GM13977 (cell line): ENCODE measurements around the gene PATL2.
"Not testable (repeated sequence)": the region's sequence is repeated elsewhere in the genome, so short reads cannot be mapped to it uniquely, and the experiment has no call there.

Experiments used
- DNase-seq: peaks from one replicate; pipeline ENCODE4 v3.0.0; 2012; ENCODE audit warnings: low spot score
- in situ Hi-C: fragments of 300-500 bp; cut with MboI; formaldehyde crosslinking; loops from one replicate; pipeline ENCODE4 v1.12.0; 2022; ENCODE audit warnings: low sequenced_read_pairs, low pct_unique_long_range_greater_than_20kb, mixed read lengths, inconsistent platforms; ENCODE audit not compliant: unreplicated experiment
- TF ChIP-seq, protein P1 (sequence below): IDR thresholded peaks from 2 replicates; pipeline ENCODE4 v1.5.1; 2012; ENCODE audit warnings: mild to moderate bottlenecking, control low read depth; ENCODE audit not compliant: insufficient read depth; ENCODE audit errors: extremely low read depth, missing control alignments

Gene PATL2

DNA sequence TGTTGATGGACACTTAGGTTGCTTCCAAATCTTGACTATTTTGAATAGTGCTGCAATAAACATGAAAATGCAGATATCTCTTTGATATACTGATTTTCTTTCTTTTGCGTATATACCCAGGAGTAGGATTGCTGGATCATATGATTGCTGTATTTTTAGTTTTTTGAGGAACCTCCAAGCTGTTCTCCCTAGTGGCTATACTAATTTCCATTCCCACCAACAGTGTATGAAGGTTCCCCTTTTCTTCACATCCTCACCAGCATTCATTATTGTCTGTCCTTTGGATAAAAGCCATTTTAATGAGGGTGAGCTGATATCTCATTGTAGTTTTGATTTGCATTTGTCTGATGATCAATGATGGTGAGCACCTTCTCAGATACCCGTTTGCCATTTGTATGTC is 12.5 kb downstream of the PATL2 start:
- in situ Hi-C loops: no loop called here
- TF ChIP-seq, protein P1, sequence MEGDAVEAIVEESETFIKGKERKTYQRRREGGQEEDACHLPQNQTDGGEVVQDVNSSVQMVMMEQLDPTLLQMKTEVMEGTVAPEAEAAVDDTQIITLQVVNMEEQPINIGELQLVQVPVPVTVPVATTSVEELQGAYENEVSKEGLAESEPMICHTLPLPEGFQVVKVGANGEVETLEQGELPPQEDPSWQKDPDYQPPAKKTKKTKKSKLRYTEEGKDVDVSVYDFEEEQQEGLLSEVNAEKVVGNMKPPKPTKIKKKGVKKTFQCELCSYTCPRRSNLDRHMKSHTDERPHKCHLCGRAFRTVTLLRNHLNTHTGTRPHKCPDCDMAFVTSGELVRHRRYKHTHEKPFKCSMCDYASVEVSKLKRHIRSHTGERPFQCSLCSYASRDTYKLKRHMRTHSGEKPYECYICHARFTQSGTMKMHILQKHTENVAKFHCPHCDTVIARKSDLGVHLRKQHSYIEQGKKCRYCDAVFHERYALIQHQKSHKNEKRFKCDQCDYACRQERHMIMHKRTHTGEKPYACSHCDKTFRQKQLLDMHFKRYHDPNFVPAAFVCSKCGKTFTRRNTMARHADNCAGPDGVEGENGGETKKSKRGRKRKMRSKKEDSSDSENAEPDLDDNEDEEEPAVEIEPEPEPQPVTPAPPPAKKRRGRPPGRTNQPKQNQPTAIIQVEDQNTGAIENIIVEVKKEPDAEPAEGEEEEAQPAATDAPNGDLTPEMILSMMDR: no peak
- DNase-seq: no peak

DNA sequence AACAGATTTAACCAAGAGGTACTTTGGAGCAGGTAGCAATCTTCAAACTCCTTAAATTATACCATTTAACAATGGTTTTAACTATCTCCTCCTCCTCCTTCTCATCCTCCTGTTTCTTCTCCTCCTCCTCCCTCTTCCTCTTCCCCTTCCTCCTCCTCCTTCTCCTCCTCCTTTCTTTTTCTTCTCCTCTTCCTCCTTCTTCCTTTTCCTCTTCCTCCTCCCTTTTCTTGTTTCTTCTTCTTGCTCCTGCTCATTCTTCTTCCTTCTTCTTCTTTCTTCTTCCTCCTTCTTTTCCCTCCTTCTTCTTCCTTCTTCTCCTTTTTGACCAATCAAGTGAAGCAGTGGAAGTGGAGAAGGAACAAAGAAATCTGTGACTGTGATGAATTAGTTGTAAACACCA is 14.1 kb downstream of the PATL2 start:
- in situ Hi-C loops: no loop called here
- DNase-seq: no peak
- TF ChIP-seq, protein P1: no peak

DNA sequence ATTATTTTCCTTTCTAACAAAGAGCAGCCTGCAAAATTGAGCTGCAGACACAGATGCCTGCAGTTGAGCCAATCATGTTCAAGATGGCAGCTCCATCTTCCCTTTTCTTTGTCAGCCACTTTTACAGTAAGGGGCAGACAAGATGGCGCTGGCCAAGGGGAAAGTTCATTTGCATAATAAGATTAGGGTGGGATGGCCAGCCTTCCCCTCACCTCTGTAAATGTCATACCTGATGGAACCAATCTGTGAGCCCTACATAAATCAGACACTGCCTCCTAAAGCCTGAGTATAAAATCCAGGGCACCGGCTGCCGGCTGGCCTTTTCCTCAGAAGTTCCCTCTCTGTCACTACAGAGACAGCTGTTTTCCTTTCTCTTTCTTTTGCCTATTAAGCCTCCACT is 15.8 kb downstream of the PATL2 start:
- in situ Hi-C loops: no loop called here
- TF ChIP-seq, protein P1: no peak
- DNase-seq: no peak

DNA sequence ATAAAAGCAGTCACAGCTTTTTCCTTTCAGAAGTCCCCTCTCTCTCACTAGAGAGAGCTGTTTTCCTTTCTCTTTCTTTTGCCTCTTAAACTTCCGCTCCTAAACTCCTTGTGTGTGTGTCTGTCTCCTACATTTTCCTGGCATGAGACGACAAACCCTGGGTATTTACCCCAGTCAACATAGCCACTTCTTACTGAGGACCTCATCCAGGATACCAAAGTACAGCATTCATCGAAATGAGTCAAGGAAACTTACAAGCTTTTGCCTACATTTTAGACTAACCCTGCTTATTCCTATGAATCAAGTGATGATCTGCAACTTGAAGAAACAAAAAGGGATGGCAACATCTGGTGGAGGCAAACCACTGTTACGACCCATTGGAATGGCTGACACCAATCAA is 16.7 kb downstream of the PATL2 start:
- TF ChIP-seq, protein P1: no peak

DNA sequence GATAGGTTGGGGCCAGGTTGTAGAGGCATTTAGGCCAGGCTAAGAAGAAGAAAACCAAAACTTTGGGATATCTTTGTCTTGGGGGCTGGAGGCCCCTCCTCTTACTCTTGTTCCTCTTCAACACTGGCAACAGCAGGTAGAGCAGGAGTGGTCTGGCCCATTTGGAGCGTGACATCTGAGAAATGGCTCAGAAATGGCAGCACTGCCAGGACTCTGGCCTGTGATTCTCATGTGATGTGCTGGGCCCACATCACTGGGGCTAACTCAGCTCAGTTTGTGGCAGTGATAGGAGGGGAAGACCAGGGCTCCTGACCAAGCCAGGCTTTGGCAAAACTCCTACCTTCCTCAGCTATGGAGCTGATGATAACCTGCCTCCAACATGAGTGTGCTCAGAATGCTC is 18.5 kb downstream of the PATL2 start:
- no peak for DNase-seq
- TF ChIP-seq, protein P1: no peak
- in situ Hi-C loops: no loop called here

More for the DNA sequence above, 16.7 kb downstream of the PATL2 start:
- in situ Hi-C loops: no loop called here
- DNase-seq: no peak

DNA sequence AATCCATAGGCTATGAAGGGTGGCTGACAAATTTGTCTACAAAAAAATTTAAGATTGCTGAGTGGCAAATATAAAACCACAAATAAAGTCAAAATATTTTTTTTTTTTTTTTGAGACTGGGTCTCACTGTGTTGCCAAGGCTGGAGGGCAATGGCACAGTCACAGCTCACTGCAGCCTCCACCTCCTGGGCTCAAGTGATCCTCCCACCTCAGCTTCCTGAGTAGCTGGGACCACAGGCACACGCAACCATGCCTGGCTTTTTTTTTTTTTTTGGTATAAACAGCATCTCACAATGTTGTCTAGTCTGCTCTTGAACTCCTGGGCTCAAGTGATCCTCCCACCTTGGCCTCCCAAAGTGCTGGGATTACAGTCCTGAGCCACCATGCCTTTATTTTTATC is 20.9 kb downstream of the PATL2 start:
- in situ Hi-C loops, DNase-seq: not testable (repeated sequence)

DNA sequence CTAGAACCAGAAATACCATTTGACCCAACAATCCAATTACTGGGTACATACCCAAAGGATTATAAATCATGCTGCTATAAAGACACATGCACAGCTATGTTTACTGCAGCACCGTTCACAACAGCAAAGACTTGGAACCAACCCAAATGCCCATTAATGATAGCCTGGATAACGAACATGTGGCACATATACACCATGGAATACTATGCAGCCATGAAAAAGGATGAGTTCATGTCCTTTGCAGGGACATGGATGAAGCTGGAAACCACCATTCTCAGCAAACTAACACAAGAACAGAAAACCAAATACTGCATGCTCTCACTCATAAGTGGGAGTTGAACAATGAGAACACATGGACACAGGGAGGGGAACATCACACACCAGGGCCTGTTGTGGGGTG is 21.8 kb downstream of the PATL2 start:
- DNase-seq, in situ Hi-C loops: not testable (repeated sequence)

DNA sequence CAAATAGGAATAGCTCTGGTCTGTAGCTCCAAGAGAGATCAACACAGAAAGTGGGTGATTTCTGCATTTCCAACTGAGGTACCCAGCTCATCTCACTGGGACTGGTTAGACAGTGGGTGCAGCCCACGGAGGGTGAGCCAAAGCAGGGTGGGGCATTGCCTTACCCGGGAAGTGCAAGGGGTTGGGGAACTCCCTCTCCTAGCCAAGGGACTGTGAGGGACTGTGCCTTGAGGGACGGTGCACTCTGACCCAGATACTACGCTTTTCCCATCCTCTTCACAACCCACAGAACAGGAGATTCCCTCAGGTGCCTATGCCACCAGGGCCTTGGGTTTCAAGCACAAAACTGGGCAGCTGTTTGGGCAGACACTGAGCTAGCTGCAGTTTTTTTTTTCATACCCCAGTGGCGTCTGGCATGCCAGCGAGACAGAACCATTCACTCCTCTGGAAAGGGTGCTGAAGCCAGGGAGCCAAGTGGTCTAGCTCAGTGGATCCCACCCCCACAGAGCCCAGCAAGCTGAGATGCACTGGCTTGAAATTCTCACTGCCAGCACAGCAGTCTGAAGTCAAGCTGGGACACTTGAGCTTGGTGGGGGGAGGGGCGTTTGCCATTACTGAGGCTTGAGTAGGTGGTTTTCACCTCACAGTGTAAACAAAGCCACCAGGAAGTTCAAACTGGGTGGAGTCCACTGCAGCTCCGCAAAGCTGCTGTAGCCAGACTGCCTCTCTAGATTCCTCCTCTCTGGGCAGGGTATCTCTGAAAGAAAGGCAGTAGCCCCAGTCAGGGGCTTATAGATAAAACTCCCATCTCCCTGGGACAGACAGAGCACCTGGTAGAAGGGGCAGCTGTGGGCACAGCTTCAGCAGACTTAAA is 28.1 kb downstream of the PATL2 start:
- DNase-seq, in situ Hi-C loops: not testable (repeated sequence)
